SU-DHL-6 (cell line): ENCODE data around the gene SORCS2.

Experiments
- H2AFZ ChIP-seq: fragments of 200-600 bp; sonication (generic); 2 replicates; pipeline ENCODE4 v1.6.1; 2014; ENCODE audit warnings: low read depth, mild to moderate bottlenecking, moderate library complexity, mixed read lengths, antibody characterized with exemption, low read length; ENCODE audit not compliant: severe bottlenecking
- H3F3A ChIP-seq: fragments of 200-600 bp; shearing (Covaris generic); 2 replicates; pipeline ENCODE4 v1.6.0; 2016; ENCODE audit warnings: antibody characterized with exemption, mild to moderate bottlenecking; ENCODE audit not compliant: insufficient read depth
- H3K27ac ChIP-seq: fragments of 200-600 bp; sonication (generic); 2 replicates; pipeline ENCODE4 v1.5.1; 2016; ENCODE audit warnings: low read depth, mild to moderate bottlenecking, low read length, moderate library complexity, mixed read lengths
- H3K27me3 ChIP-seq: fragments of 200-600 bp; sonication (generic), shearing (Covaris generic); 2 replicates; pipeline ENCODE4 v1.6.0; 2014; ENCODE audit warnings: mild to moderate bottlenecking, low read length
- H3K36me3 ChIP-seq: fragments of 200-600 bp; sonication (generic); 2 replicates; pipeline ENCODE4 v1.6.1; 2014; ENCODE audit warnings: mild to moderate bottlenecking, low read length, mixed read lengths
- H3K4me2 ChIP-seq: fragments of 300-600, 200-600 bp; shearing (Covaris generic), sonication (generic); 2 replicates; pipeline ENCODE4 v1.6.0; 2014; ENCODE audit warnings: low read length, low read depth, mild to moderate bottlenecking; ENCODE audit not compliant: poor library complexity, severe bottlenecking
- H3K4me3 ChIP-seq: fragments of 200-600 bp; sonication (generic); 2 replicates; pipeline ENCODE4 v1.5.1; 2014; ENCODE audit warnings: antibody characterized with exemption, low read length, mild to moderate bottlenecking, mixed read lengths; ENCODE audit not compliant: insufficient read depth, poor library complexity, severe bottlenecking
- H3K79me2 ChIP-seq: fragments of 200-600 bp; sonication (generic); 2 replicates; pipeline ENCODE4 v1.6.1; 2014; ENCODE audit warnings: mild to moderate bottlenecking, low read length, moderate library complexity; ENCODE audit not compliant: insufficient read depth
- H3K9ac ChIP-seq: fragments of 200-600 bp; sonication (generic); 2 replicates; pipeline ENCODE4 v1.7.0; 2014; ENCODE audit warnings: mild to moderate bottlenecking, low read length
- H3K9me2 ChIP-seq: fragments of 200-600 bp; sonication (generic); replicated peaks from 2 replicates; pipeline ENCODE4 v1.6.1; 2014; ENCODE audit warnings: low read length; ENCODE audit not compliant: insufficient read depth
- H3K9me3 ChIP-seq: fragments of 200-600 bp; sonication (generic); 2 replicates; pipeline ENCODE4 v1.6.1; 2014; ENCODE audit warnings: low read length, mixed read lengths; ENCODE audit not compliant: insufficient read depth
- H4K20me1 ChIP-seq: fragments of 200-600 bp; sonication (generic); 2 replicates; pipeline ENCODE4 v1.6.1; 2014; ENCODE audit warnings: low read depth, mild to moderate bottlenecking, antibody characterized with exemption, low read length, moderate library complexity, mixed read lengths
- EZH2phosphoT487 ChIP-seq: fragments of 200-600 bp; sonication (generic), shearing (Covaris generic); conservative IDR thresholded peaks from 2 replicates; pipeline ENCODE4 v1.6.1; 2018; ENCODE audit warnings: mild to moderate bottlenecking, antibody characterized with exemption, low read length, moderate library complexity, mixed read lengths
- TF ChIP-seq, protein P1 (sequence below): fragments of 200-600 bp; sonication (generic); IDR thresholded peaks from one replicate; pipeline ENCODE4 v1.5.1; 2017; ENCODE audit warnings: antibody characterized with exemption, mild to moderate bottlenecking, low read length, moderate library complexity; ENCODE audit not compliant: insufficient read depth, poor library complexity, severe bottlenecking

Gene SORCS2

DNA sequence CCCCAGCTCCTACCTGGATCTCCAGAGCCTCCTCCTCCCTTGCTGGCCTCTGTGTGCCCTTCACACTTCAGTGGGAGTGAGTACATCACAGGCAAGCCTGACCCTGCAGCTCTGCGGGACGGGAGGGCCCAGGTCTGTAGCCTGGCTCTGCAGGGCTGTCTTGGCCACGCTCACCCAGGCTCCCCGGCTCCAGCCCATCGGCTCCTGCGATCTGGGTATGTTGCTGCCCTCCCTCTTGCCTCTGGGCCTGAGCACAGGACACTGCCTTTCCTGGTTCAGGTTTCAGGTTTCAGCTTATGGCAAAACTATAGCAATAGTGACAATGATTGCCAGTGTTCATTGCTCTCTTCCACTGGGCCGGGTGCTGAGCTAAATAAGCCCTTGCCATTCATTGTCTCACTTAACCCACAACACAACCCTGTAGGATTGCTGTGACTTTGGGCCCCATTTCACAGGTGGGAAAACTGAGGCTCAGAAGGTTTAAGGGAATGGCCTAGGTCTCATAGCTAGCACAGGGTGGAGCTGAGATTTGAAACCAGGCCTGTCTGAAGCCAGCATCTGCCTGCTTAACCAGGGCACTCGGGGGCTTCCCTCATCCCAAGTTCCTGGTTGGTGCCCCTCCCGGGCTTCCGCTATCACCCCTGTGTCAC, 44.6 kb upstream of the SORCS2 start:
- no peaks in the 10 kb centered on the region for H3F3A ChIP-seq
- no peaks in the 10 kb centered on the region for H3K9me3 ChIP-seq
- H3K9me2 ChIP-seq, result no peaks in the 10 kb centered on the region
- H3K27me3 ChIP-seq, result no peaks in the 10 kb centered on the region
- no peaks in the 10 kb centered on the region for H3K36me3 ChIP-seq
- no peak overlapping the region for H3K9ac ChIP-seq
- TF ChIP-seq, protein P1, sequence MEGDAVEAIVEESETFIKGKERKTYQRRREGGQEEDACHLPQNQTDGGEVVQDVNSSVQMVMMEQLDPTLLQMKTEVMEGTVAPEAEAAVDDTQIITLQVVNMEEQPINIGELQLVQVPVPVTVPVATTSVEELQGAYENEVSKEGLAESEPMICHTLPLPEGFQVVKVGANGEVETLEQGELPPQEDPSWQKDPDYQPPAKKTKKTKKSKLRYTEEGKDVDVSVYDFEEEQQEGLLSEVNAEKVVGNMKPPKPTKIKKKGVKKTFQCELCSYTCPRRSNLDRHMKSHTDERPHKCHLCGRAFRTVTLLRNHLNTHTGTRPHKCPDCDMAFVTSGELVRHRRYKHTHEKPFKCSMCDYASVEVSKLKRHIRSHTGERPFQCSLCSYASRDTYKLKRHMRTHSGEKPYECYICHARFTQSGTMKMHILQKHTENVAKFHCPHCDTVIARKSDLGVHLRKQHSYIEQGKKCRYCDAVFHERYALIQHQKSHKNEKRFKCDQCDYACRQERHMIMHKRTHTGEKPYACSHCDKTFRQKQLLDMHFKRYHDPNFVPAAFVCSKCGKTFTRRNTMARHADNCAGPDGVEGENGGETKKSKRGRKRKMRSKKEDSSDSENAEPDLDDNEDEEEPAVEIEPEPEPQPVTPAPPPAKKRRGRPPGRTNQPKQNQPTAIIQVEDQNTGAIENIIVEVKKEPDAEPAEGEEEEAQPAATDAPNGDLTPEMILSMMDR, result no peak
- TF ChIP-seq EZH2phosphoT487, result no peak
- no peak overlapping the region for H3K4me2 ChIP-seq
- no peak overlapping the region for H3K27ac ChIP-seq
- H3K79me2 ChIP-seq, result no peaks in the 10 kb centered on the region
- H4K20me1 ChIP-seq, result no peaks in the 10 kb centered on the region
- H2AFZ ChIP-seq, result no peak overlapping the region
- H3K4me3 ChIP-seq, result no peak overlapping the region

DNA sequence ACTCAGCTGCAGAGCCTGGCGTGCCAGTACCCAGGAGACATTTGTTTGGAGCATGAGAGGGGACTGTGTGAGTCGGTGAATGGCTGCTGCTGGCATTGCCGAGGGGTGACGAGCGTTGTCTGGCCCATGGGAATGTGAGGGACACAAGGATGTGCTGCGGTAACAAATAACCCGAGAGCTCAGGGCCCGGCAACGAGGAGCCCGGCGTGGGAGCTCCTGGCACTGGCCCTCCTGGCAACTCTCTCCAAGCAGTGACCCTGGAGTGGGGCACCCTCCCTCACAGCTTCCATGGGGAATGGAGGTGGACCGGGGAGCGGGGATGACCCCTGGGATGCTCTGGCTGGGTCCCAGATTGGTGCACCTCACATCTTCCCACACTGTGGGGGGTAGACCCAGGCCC, 44.0 kb upstream of the SORCS2 start:
- Histone ChIP-seq H3K27me3 (no peaks in the 10 kb centered on the region), H3F3A (no peaks in the 10 kb centered on the region), H2AFZ (no peak overlapping the region), H3K79me2 (no peaks in the 10 kb centered on the region), H4K20me1 (no peaks in the 10 kb centered on the region), H3K9me3 (no peaks in the 10 kb centered on the region), H3K27ac (no peak overlapping the region), H3K4me3 (no peak overlapping the region), H3K36me3 (no peaks in the 10 kb centered on the region), H3K4me2 (no peak overlapping the region), H3K9me2 (no peaks in the 10 kb centered on the region), H3K9ac (no peak overlapping the region)
- TF ChIP-seq, protein P1, result no peak
- no peak for TF ChIP-seq EZH2phosphoT487

DNA sequence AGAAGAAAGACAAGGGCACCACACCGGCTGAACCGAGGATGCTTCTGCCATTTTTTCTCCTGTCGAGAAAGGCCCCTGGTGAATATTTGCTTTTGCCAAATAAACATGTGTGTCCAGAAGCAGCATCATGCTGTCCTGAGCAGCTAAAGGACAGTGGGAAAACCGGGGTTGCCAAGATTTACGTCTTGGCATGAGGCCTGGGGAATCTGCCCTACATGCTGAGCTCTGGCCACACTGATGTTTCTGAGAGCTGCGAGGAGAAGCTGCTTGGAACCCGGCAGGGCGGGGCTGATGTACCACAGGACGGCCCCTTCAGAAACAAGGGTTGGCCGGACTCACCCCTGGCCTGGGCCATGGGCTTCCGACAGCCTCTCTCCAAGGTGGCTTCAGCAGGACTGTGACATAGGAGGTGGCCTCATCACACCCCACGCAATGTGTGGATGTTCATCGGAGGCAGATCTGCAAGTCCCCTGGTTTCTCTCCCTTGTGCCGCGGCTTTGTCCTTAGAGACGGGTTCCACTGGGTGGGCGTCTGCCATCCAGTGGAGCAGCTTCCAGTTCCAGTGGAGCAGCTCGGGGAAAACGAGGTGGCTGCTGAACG, 42.2 kb upstream of the SORCS2 start:
- H3K4me3 ChIP-seq, result no peak overlapping the region
- H3K9ac ChIP-seq, result no peak overlapping the region
- no peaks in the 10 kb centered on the region for H3F3A ChIP-seq
- H3K79me2 ChIP-seq, result no peaks in the 10 kb centered on the region
- no peaks in the 10 kb centered on the region for H3K27me3 ChIP-seq
- no peak overlapping the region for H2AFZ ChIP-seq
- H3K9me3 ChIP-seq, result no peaks in the 10 kb centered on the region
- no peaks in the 10 kb centered on the region for H3K36me3 ChIP-seq
- TF ChIP-seq EZH2phosphoT487, result no peak
- TF ChIP-seq, protein P1, result no peak
- no peak overlapping the region for H3K27ac ChIP-seq
- H4K20me1 ChIP-seq, result no peaks in the 10 kb centered on the region
- no peak overlapping the region for H3K4me2 ChIP-seq
- H3K9me2 ChIP-seq, result no peaks in the 10 kb centered on the region
